HG03460 (cell line): ENCODE data around the gene CSTPP1.

Experiments
- ATAC-seq: cut with Tn5 transposase; IDR thresholded peaks from one replicate; pipeline ENCODE4 v1.9.1; 2021; ENCODE audit not compliant: unreplicated experiment

The CSTPP1 gene

DNA sequence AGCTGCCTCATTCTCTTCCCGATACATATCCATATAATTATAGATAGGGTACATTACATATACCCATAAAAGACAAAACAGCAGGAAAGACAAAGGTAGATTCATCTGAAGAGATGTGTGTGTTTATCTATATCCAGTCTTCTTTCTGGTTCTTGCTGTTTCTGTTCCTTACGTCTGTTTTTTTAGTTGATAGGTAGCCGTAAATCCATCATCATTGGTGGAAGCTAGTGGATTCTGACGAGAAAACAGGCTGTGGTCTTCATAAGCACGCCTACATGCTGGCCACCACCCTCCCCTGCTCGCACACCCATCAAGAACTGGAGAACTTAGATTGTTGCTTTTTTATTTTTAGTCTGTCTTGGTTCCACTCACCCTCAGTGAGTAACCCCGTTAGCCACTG, 188.5 kb downstream of the CSTPP1 start:
- ATAC-seq: no peak

DNA sequence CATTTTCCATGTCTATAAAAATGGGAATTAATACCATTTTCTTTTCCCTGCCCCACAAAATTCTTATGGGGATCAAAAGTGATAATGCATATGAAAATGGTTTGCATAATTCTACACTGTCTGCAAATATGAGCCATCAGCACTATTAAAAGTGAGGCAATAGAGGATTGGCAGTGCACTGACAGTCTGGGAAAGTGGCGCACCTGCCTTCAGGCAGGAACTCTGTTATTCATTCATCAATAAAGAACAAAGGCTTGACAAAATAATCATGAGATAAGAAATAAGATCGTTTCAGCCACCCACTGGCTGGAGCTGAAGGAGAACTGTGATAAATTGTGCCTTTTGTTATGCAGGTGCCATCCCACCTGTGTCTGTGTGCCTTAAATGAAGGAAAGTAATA, 190.7 kb downstream of the CSTPP1 start:
- ATAC-seq: no peak

- no peak for ATAC-seq
Observed at GRCh38 chr11:47130543-47130942, 194.0 kb downstream of the CSTPP1 start.

DNA sequence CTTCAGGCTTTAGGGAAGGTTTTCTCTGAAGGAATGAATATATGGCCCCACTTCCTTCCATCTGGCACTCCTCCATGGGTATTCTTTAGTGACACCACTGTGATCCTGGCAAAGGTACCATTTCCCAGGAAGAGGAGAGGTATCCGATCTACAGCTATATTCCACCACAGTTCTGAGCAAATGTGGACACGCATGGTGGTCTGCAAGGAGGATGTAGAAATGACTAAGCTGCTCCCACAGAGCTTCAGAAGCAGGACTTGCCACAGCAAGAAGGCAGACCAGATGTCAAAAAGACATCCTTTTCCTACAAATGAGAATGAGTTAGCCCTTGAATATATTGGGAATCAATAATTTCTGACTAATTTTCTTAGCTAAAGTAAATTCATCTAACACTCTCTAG, 194.6 kb downstream of the CSTPP1 start:
- ATAC-seq: no peak

GRCh38 chr11:47132490-47132889, 195.9 kb downstream of the CSTPP1 start:
- ATAC-seq: no peak

- no peak for ATAC-seq
Observed at GRCh38 chr11:47132981-47133380, 196.4 kb downstream of the CSTPP1 start.

- no peak for ATAC-seq
Observed at GRCh38 chr11:47136327-47136726, 199.8 kb downstream of the CSTPP1 start.

GRCh38 chr11:47136921-47137320, 200.4 kb downstream of the CSTPP1 start:
- no peak for ATAC-seq

DNA sequence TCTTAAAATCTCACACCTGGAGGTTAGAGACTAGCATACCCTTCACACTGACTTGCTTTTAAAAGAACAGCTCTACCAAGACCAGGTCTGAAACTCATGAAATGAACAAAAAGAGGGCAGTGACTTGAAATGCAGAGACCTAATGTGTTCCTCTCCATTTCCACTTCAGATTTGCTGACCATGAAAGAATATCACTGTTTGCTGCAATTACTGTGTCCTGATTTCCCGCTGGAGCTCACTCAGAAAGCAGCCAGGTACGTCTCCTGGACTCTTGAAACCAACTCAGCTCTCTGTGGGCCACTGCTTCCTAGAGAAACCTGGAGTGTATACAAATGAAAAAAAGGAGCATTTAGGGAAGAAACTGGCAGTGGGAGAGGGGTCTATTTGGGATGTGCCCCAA, 200.9 kb downstream of the CSTPP1 start:
- ATAC-seq: no peak

- no peak for ATAC-seq
Observed at GRCh38 chr11:47139878-47140277, 203.3 kb downstream of the CSTPP1 start.

GRCh38 chr11:47143322-47143721, 206.8 kb downstream of the CSTPP1 start:
- ATAC-seq: no peak

- ATAC-seq: no peak
Observed at GRCh38 chr11:47144541-47144940, 208.0 kb downstream of the CSTPP1 start.

DNA sequence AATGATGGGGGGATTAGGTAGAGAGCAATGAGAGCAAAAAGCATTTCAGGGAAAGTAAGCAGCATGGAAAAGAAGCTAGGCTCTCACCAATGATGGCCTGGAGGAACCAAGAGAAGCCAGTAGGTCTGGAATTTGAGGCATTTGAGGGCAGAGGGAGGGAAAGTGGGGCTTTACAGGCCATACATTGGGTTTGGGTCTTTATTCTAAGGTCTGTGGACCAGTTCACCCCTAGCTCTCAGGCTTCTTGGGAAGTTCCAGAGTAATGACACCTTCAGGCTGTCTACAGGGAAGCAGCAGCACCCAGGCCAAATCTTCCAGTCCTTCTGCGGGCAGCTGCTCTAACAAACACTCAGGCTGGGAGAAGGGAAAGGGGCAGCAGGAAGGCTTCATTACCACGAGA, 210.7 kb downstream of the CSTPP1 start:
- no peak for ATAC-seq

- ATAC-seq: no peak
Observed at GRCh38 chr11:47147681-47148080, 211.1 kb downstream of the CSTPP1 start.

GRCh38 chr11:47148270-47148669, 211.7 kb downstream of the CSTPP1 start:
- ATAC-seq: no peak

GRCh38 chr11:47148903-47149531, 212.5 kb downstream of the CSTPP1 start:
- no peak for ATAC-seq

- ATAC-seq: no peak
Observed at GRCh38 chr11:47149782-47150181, 213.2 kb downstream of the CSTPP1 start.

DNA sequence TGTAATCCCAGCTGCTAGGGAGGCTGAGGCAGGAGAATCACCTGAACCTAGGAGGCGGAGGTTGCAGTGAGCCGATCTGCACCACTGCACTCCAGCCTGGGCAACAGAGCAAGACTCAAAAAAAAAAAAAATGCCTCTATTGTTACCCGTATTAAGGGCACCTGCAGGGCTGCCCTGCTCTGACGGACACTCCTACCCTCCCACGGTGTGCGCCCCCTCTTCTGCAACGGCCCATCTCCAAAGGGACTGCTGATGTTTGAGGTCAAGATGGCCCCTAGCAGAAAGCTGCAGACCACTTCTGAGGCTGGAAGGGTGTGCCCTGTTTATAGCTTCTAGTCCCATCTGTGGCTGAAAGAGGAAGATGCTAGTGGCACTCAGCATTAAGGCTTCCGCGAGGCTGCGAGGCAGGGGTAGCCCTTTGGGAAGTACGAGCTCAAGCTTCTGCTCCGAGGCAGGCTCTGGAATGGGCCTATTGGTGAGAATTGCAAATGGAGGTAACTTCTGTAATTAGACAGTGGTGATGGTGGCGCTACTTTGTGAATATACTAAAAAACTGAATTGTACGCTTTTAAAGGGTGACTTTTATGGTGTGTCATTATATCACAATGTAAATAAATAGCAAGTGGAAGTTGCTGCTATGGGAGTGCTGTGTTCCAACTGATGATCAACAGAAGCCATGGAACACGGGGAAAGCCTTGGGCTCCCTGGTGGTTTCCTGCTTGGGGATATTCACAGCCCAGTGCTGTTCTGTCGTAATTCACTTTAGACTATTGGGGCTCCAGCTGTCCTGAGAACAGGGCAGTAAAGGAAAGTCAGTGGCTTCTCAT, 215.8 kb downstream of the CSTPP1 start:
- ATAC-seq: no peak

DNA sequence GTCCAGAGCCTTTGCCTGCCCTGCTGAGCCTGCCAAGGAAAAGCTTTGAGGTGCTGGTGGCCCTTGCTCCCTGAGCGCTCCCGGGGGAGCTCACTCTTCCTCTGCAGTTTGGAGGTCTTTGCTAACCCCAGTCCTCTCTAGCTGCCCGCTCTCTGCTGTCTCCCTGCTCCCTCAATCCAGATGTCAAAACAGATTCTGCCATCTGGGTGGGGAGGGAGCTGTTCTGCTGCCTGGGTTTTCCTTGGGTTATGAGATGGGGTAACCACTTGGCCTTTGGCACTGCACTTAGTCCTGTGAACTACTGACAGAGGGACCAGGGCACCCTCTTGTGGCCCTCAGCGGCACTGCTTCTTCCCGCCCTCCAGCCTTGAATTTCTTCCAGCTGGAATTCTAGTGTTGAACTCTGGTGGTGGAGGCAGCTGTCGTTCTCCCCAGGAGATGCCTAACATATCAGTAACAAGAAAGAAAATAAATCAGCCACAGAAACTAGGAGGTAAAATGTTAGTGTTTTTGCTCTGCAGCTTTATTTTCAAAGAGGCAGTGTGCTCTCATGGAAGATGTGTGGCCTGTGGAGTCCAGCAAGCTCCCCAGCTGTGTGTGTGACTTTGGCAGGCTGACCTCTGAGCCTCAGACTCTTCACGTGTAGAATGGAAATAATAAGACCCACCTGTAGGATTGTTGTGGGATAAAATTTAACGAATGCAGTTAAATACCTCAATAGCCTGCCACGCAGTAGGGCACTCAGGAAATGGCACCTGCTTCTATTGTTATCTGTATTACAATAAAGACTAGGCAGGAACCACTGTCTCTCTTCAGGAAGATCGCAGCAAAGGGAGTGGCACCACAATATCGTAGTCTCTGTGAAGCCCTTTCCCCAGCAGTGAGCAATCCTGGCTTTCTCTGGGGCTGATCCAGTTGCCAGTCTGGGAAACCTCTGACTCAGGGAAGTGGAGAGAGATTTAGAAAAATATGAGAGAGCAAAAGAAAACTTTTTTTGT, 216.7 kb downstream of the CSTPP1 start:
- ATAC-seq: no peak

DNA sequence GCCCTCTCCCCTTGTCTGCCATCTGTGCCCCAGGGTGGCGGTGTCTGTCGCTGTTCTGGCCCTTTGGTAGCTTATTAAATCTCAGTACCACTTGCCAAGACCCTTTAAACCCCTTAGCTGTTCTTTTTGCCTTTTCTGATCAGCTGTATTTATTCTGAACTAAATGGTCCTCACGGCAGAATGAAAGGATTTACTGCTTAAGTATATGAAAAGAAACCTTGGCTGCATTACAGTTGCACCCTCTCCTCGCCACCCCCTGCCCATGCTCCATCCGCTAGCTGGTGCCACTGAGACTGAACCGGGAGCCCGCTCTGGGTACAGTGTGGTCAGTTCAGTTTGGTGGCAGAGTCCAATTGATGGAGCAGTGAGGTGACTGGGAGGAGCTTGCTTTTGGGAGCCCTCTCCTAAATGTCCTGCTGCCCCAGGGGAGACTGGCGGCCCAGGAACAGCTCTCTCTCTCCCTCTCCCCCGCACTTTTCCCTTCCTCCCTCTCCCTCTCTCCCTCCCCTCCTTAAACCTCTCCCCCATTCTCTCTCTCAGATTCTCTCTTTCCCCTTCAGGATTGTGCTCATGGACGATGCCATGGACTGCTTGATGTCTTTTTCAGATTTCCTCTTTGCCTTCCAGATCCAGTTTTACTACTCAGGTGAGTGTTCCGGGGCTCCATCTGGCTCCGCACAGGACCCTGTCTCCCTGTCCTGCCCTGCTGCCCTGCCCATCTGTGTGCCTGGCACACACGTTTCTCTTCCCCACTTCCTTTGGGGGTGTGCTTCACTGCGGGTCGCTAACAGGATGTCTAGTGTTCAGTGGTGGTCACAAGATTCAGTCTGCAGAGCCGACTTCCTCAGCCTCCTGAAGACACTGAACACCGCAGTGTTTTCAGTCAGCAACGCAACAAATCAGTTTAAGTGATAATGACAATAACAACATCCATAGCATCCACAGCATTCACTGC, 218.3 kb downstream of the CSTPP1 start:
- ATAC-seq: no peak
